Body of pancreas (tissue), 4 donors: Measurements from ENCODE around the gene MGAT5.

Source experiments
- POLR2A ChIP-seq, 3 donors: fragments of 450-650 bp; IDR thresholded peaks; one replicate each; pipeline ENCODE4 v1.6.1; 2016; ENCODE audit warnings: antibody characterized with exemption in 3 of 3, mild to moderate bottlenecking in 2 of 3
- TF ChIP-seq, protein P1 (sequence below), 7 experiments: fragments of 450-650 bp in 4 of 7; fragments of 200-600 bp in 3 of 7; sonication (generic) in 3 of 7; IDR thresholded peaks; one replicate each; pipeline ENCODE4 v1.5.1; 2016 to 2019; ENCODE audit warnings: antibody characterized with exemption in 7 of 7

- TF ChIP-seq, protein P1, sequence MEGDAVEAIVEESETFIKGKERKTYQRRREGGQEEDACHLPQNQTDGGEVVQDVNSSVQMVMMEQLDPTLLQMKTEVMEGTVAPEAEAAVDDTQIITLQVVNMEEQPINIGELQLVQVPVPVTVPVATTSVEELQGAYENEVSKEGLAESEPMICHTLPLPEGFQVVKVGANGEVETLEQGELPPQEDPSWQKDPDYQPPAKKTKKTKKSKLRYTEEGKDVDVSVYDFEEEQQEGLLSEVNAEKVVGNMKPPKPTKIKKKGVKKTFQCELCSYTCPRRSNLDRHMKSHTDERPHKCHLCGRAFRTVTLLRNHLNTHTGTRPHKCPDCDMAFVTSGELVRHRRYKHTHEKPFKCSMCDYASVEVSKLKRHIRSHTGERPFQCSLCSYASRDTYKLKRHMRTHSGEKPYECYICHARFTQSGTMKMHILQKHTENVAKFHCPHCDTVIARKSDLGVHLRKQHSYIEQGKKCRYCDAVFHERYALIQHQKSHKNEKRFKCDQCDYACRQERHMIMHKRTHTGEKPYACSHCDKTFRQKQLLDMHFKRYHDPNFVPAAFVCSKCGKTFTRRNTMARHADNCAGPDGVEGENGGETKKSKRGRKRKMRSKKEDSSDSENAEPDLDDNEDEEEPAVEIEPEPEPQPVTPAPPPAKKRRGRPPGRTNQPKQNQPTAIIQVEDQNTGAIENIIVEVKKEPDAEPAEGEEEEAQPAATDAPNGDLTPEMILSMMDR (IDR thresholded peaks at IDR 0.05) = no peak
- TF ChIP-seq POLR2A (IDR thresholded peaks at IDR 0.05) = no peak
Measured at GRCh38 chr2:134269972-134270735, 16.3 kb downstream of the MGAT5 start.
